ENCODE measurements around the gene ZBTB5.
"Not testable (repeated sequence)": the region's sequence is repeated elsewhere in the genome, so short reads cannot be mapped to it uniquely, and the experiment has no call there.

ZBTB5 gene

GRCh38 chr9:37437010-37437409 lies 28.2 kb downstream of the ZBTB5 start:
- no peak overlapping the region for H3K27ac ChIP-seq (ENCODE audit: low read depth, low read length)
- no peak overlapping the region for H2AFZ ChIP-seq (ENCODE audit: low read length, unreplicated experiment)
- peaks cover 41% of the 10 kb centered on the region for H3K36me3 ChIP-seq (ENCODE audit: insufficient read depth, low read length)
- H3K4me3 ChIP-seq (ENCODE audit: low read depth, low read length) = no peak overlapping the region
- H3K27me3 ChIP-seq (ENCODE audit: insufficient read depth, low read length) = no peaks in the 10 kb centered on the region
- no peaks in the 10 kb centered on the region for H3K4me1 ChIP-seq (ENCODE audit: control insufficient read depth, insufficient read depth, low read length, unreplicated experiment)
- no peaks in the 10 kb centered on the region for H3K79me2 ChIP-seq (ENCODE audit: control insufficient read depth, insufficient read depth, low read length, unreplicated experiment)

GRCh38 chr9:37436540-37436939 lies 28.7 kb downstream of the ZBTB5 start:
- Histone ChIP-seq H2AFZ (ENCODE audit: low read length, unreplicated experiment) (no peak overlapping the region), H3K79me2 (ENCODE audit: control insufficient read depth, insufficient read depth, low read length, unreplicated experiment) (no peaks in the 10 kb centered on the region), H3K4me3 (ENCODE audit: low read depth, low read length) (no peak overlapping the region), H3K4me1 (ENCODE audit: control insufficient read depth, insufficient read depth, low read length, unreplicated experiment) (no peaks in the 10 kb centered on the region), H3K36me3 (ENCODE audit: insufficient read depth, low read length) (peaks cover 39% of the 10 kb centered on the region), H3K27ac (ENCODE audit: low read depth, low read length) (no peak overlapping the region), H3K27me3 (ENCODE audit: insufficient read depth, low read length) (no peaks in the 10 kb centered on the region)

DNA sequence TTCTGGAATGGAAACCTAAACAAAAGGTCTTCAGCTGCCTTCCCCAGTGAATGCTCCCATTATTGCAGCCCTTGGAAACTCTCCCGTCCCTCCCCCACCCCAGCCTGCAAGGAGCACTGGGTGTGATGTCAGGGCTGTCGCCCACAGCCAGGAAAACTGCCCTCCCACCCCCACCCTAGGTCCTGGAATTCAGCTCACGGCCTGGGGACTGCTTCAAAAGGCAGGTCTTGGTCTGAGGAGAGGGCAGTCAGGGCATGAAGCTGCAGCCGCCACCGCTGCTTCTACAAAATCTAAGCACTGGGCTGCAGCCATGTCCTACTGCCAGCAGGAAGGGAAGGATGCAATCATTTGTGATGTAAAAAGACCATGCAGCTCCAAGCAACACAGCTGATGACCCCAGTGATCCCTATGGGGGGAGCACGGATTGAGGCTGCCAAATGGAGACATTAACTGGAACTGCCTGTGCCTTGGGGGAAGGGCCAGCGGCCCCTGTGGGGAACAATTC lies 31.3 kb downstream of the ZBTB5 start:
- Histone ChIP-seq H3K4me1 (ENCODE audit: control insufficient read depth, insufficient read depth, low read length, unreplicated experiment) (no peaks in the 10 kb centered on the region), H2AFZ (ENCODE audit: low read length, unreplicated experiment) (no peak overlapping the region), H3K27ac (ENCODE audit: low read depth, low read length) (no peak overlapping the region), H3K4me3 (ENCODE audit: low read depth, low read length) (no peak overlapping the region), H3K27me3 (ENCODE audit: insufficient read depth, low read length) (no peaks in the 10 kb centered on the region), H3K36me3 (ENCODE audit: insufficient read depth, low read length) (peaks cover 25% of the 10 kb centered on the region), H3K79me2 (ENCODE audit: control insufficient read depth, insufficient read depth, low read length, unreplicated experiment) (no peaks in the 10 kb centered on the region)

GRCh38 chr9:37432020-37432419 lies 33.2 kb downstream of the ZBTB5 start:
- H3K27ac ChIP-seq (ENCODE audit: low read depth, low read length) = no peak overlapping the region
- no peaks in the 10 kb centered on the region for H3K79me2 ChIP-seq (ENCODE audit: control insufficient read depth, insufficient read depth, low read length, unreplicated experiment)
- no peaks in the 10 kb centered on the region for H3K27me3 ChIP-seq (ENCODE audit: insufficient read depth, low read length)
- no peak overlapping the region for H2AFZ ChIP-seq (ENCODE audit: low read length, unreplicated experiment)
- H3K4me3 ChIP-seq (ENCODE audit: low read depth, low read length) = no peak overlapping the region
- H3K36me3 ChIP-seq (ENCODE audit: insufficient read depth, low read length) = peaks cover 14% of the 10 kb centered on the region
- H3K4me1 ChIP-seq (ENCODE audit: control insufficient read depth, insufficient read depth, low read length, unreplicated experiment) = no peaks in the 10 kb centered on the region

GRCh38 chr9:37430841-37431597 lies 34.2 kb downstream of the ZBTB5 start:
- Histone ChIP-seq H3K4me1 (ENCODE audit: control insufficient read depth, insufficient read depth, low read length, unreplicated experiment) (no peaks in the 10 kb centered on the region), H3K36me3 (ENCODE audit: insufficient read depth, low read length) (peaks cover 13% of the 10 kb centered on the region), H3K27me3 (ENCODE audit: insufficient read depth, low read length) (no peaks in the 10 kb centered on the region), H3K27ac (ENCODE audit: low read depth, low read length) (no peak overlapping the region), H3K79me2 (ENCODE audit: control insufficient read depth, insufficient read depth, low read length, unreplicated experiment) (no peaks in the 10 kb centered on the region), H3K4me3 (ENCODE audit: low read depth, low read length) (no peak overlapping the region), H2AFZ (ENCODE audit: low read length, unreplicated experiment) (no peak overlapping the region)

- Histone ChIP-seq H3K4me1 (ENCODE audit: control insufficient read depth, insufficient read depth, low read length, unreplicated experiment) (peaks cover 3% of the 10 kb centered on the region), H2AFZ (ENCODE audit: low read length, unreplicated experiment) (no peak overlapping the region), H3K4me3 (ENCODE audit: low read depth, low read length) (no peak overlapping the region), H3K79me2 (ENCODE audit: control insufficient read depth, insufficient read depth, low read length, unreplicated experiment) (peaks cover 3% of the 10 kb centered on the region), H3K27ac (ENCODE audit: low read depth, low read length) (no peak overlapping the region), H3K36me3 (ENCODE audit: insufficient read depth, low read length) (peaks cover 4% of the 10 kb centered on the region; the same call in 1 of the 2 replicates), H3K27me3 (ENCODE audit: insufficient read depth, low read length) (no peaks in the 10 kb centered on the region)
Measured at GRCh38 chr9:37429441-37430285, 35.6 kb downstream of the ZBTB5 start.

- Histone ChIP-seq H3K27me3 (ENCODE audit: insufficient read depth, low read length) (no peaks in the 10 kb centered on the region), H3K27ac (ENCODE audit: low read depth, low read length) (no peak overlapping the region), H3K4me3 (ENCODE audit: low read depth, low read length) (no peak overlapping the region), H3K4me1 (ENCODE audit: control insufficient read depth, insufficient read depth, low read length, unreplicated experiment) (peaks cover 15% of the 10 kb centered on the region), H3K36me3 (ENCODE audit: insufficient read depth, low read length) (no peaks in the 10 kb centered on the region), H2AFZ (ENCODE audit: low read length, unreplicated experiment) (no peak overlapping the region), H3K79me2 (ENCODE audit: control insufficient read depth, insufficient read depth, low read length, unreplicated experiment) (peaks cover 17% of the 10 kb centered on the region)
Measured at GRCh38 chr9:37428345-37428744, 36.9 kb downstream of the ZBTB5 start.

GRCh38 chr9:37426846-37427245 lies 38.4 kb downstream of the ZBTB5 start:
- Histone ChIP-seq H3K4me1 (ENCODE audit: control insufficient read depth, insufficient read depth, low read length, unreplicated experiment) (peaks cover 18% of the 10 kb centered on the region), H2AFZ (ENCODE audit: low read length, unreplicated experiment) (no peak overlapping the region), H3K27ac (ENCODE audit: low read depth, low read length) (no peak overlapping the region), H3K36me3 (ENCODE audit: insufficient read depth, low read length) (no peaks in the 10 kb centered on the region), H3K27me3 (ENCODE audit: insufficient read depth, low read length) (no peaks in the 10 kb centered on the region), H3K79me2 (ENCODE audit: control insufficient read depth, insufficient read depth, low read length, unreplicated experiment) (peaks cover 25% of the 10 kb centered on the region), H3K4me3 (ENCODE audit: low read depth, low read length) (no peak overlapping the region)

DNA sequence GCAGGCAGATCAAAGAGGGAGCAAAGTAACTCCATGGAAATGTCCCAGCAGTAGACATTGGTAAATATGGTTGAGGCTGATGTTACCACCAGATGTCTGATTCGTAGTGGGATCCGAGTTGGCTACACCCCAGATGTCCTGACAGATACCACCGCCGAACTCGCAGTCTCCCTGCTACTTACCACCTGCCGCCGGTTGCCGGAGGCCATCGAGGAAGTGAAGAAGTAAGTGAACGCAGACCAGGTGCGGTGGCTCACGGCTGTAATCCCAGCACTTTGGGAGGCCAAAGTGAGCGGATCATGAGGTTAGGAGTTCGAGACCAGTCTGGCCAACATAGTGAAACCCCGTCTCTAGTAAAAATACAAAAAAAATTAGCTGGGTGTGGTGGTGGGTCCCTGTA lies 38.8 kb downstream of the ZBTB5 start:
- H3K79me2 ChIP-seq (ENCODE audit: control insufficient read depth, insufficient read depth, low read length, unreplicated experiment) = peaks cover 25% of the 10 kb centered on the region
- H3K27ac ChIP-seq (ENCODE audit: low read depth, low read length); H3K27me3 ChIP-seq (ENCODE audit: insufficient read depth, low read length); H3K36me3 ChIP-seq (ENCODE audit: insufficient read depth, low read length); H2AFZ ChIP-seq (ENCODE audit: low read length, unreplicated experiment); H3K4me3 ChIP-seq (ENCODE audit: low read depth, low read length): not testable (repeated sequence)
- H3K4me1 ChIP-seq (ENCODE audit: control insufficient read depth, insufficient read depth, low read length, unreplicated experiment) = peaks cover 22% of the 10 kb centered on the region

DNA sequence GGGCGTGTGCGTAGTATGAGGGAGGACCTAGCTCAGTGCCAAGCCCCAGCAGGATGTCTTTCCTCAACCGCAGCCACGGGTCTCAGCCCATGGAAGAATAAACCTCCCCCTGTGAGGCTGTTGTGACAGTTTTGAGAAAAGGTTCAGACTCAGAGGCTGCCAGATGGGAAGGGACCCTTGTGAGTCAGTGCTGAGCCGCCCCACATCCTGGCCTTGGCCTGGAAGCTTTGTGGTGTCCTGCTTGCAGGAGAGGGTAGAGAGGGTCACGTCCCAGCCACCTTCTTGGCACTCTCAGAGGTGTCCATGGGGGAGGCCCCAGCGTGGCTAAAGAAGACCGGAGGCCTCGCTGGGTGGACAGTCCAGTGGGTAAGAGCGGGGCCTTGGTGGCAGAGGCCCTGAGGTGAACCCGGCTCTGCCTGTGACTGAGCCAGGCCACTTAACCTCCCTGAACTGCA lies 39.9 kb downstream of the ZBTB5 start:
- no peak overlapping the region for H3K27ac ChIP-seq (ENCODE audit: low read depth, low read length)
- H3K36me3 ChIP-seq (ENCODE audit: insufficient read depth, low read length) = no peaks in the 10 kb centered on the region
- H3K27me3 ChIP-seq (ENCODE audit: insufficient read depth, low read length) = no peaks in the 10 kb centered on the region

More for the DNA sequence above, 39.9 kb downstream of the ZBTB5 start:
- Histone ChIP-seq H3K4me3 (ENCODE audit: low read depth, low read length) (no peak overlapping the region), H2AFZ (ENCODE audit: low read length, unreplicated experiment) (no peak overlapping the region), H3K79me2 (ENCODE audit: control insufficient read depth, insufficient read depth, low read length, unreplicated experiment) (peaks cover 25% of the 10 kb centered on the region), H3K4me1 (ENCODE audit: control insufficient read depth, insufficient read depth, low read length, unreplicated experiment) (peaks cover 23% of the 10 kb centered on the region)

All from ACC112 (cell line).